Heart left ventricle (tissue), 16 donors: ENCODE data around the gene TBCD. TPM values are rescaled to one million over a fixed set of nuclear protein-coding genes. Genes with fewer than 3 reads are reported as not detected.

Source experiments
- ATAC-seq, 4 donors: fragments of 200-7000 bp; cut with Tn5 transposase; one replicate each; pipeline ENCODE4 v1.9.1; 2020 to 2022; ENCODE audit warnings: moderate library complexity in 4 of 4, mild to moderate bottlenecking in 3 of 4, moderate number of reproducible peaks in 1 of 4
- DNase-seq, 5 donors: peaks; one replicate each; pipeline ENCODE4 v3.0.0-alpha.2; 2020
- H3K27ac ChIP-seq, 12 donors: fragments of 200-600 bp; sonication (generic) in 4 of 12; one replicate each; pipeline versions ENCODE4 v1.5.0 to v1.8.0; 2016 to 2022; ENCODE audit warnings: mild to moderate bottlenecking in 2 of 12
- H3K27me3 ChIP-seq, 9 donors: fragments of 200-600 bp; sonication (generic) in 2 of 9; one replicate each; pipeline versions ENCODE4 v1.5.1 to v1.8.0; 2016 to 2022; ENCODE audit warnings: mild to moderate bottlenecking in 3 of 9
- H3K36me3 ChIP-seq, 9 donors: fragments of 200-600 bp; sonication (generic) in 2 of 9; one replicate each; pipeline versions ENCODE4 v1.5.0 to v1.8.0; 2018 to 2022; ENCODE audit warnings: mild to moderate bottlenecking in 2 of 9
- H3K4me1 ChIP-seq, 12 donors: fragments of 200-600 bp; sonication (generic) in 4 of 12; one replicate each; pipeline versions ENCODE4 v1.5.0 to v1.8.0; 2016 to 2022; ENCODE audit warnings: mild to moderate bottlenecking in 3 of 12
- H3K4me3 ChIP-seq, 12 donors: fragments of 200-600 bp; sonication (generic) in 4 of 12; one replicate each; pipeline versions ENCODE4 v1.5.0 to v1.8.0; 2017 to 2022; ENCODE audit warnings: mild to moderate bottlenecking in 9 of 12, moderate library complexity in 4 of 12
- H3K9me3 ChIP-seq, 12 donors: fragments of 200-600 bp; sonication (generic) in 4 of 12; one replicate each; pipeline versions ENCODE4 v1.5.0 to v1.8.0; 2016 to 2022; ENCODE audit warnings: mild to moderate bottlenecking in 1 of 12
- CTCF ChIP-seq, 12 donors: fragments of 200-600 bp; sonication (generic) in 4 of 12; IDR thresholded peaks; one replicate each; pipeline versions ENCODE4 v1.5.0 to v1.8.0; 2018 to 2022; ENCODE audit warnings: antibody characterized with exemption in 12 of 12, mild to moderate bottlenecking in 5 of 12
- POLR2A ChIP-seq, 2 donors: fragments of 450-650 bp; IDR thresholded peaks; one replicate each; pipeline ENCODE4 v1.6.1; 2017; ENCODE audit warnings: antibody characterized with exemption in 2 of 2, mild to moderate bottlenecking in 2 of 2, moderate library complexity in 2 of 2
- WGBS, 4 donors: extraction: QIAGEN DNeasy Blood & Tissue Kit in 2 of 4; methylation state at CpG; one replicate each; pipeline versions ENCODE4 v1.1.5 to v1.1.7; 2013 to 2018; 5-methylcytosine and 5-hydroxymethylcytosine counted together
- intact Hi-C, 10 donors: fragments of 100-400 bp; cut with DNase I; formaldehyde crosslinking; loops; one replicate each; pipeline versions ENCODE4 v1.11.1 to v1.14.2; 2022
- polyA plus RNA-seq, 2 donors: library from polyadenylated mRNA; stranded (reverse); fragments of 200-250 nt; gene quantifications; one replicate each; pipeline ENCODE4 v1.2.3, GENCODE V29; 2013
- total RNA-seq, 9 donors: library from RNA; depleted of rRNA in 2 of 9; stranded (reverse); fragments of >200 nt in 2 of 9; fragmentation: NEBNext Ultra II Directional in 3 of 9; extraction: Animal tissue kit (Norgen Biotek cat#: 25700) in 3 of 9; gene quantifications; one replicate each; pipeline versions ENCODE4 v1.1.0 to v1.2.4, GENCODE V29; 2016 to 2023
- donor health status: ischemic (EF 13 %, LVEDD 7.1; RV severe dilation, severe dysfunction).
- donor health status: healthy with polysubstance abuse.
- donor health status: DM: no; HTN: yes; CAD: no.
- donor health status: DM: no; HTN: no; CAD: no.
- donor health status: ischemic (EF 25% LVEDD 6.9; RV normal size, moderate dysfunction).
- donor health status: ischemic (EF 25% LVEDD 5.7; RV mildly dilated, moderate dysfunction).
- donor health status: healthy.
- donor health status: DM: yes; HTN: yes; CAD: no.
- donor health status: ischemic (EF 35%, LVEDD 5.7; RV mildly dilated, moderate dysfunction).
- donor health status: nonischemic (EF 11% LVEDD 7.7; RV severe dilation, severe dysfunction).
- donor health status: DM: yes; HTN: yes; CAD: no.
- donor health status: PGD.
- donor health status: ischemic (EF 29% LVEDD 5.4; RV normal size, mild dysfunction).
- donor health status: nonischemic (EF 23%, LVEDD 6.1; RV moderate dilation, normal function).

Gene TBCD
- total and polyA plus RNA-seq, 11 donors = 36.9 to 98.4 (median 58.5) TPM

GRCh38 chr17:82870091-82870491 is 118.2 kb downstream of the TBCD start:
- intact Hi-C loops = loop anchor here in 2 of 10 donors (2.0 to 10.0 kb wide), 2 partner anchors 65 to 89 kb away; no protein-coding TSS in a partner anchor
- H3K27ac ChIP-seq = peak overlapping the region in 5 of 12 donors; percentile 9 to 77 (median 64)
- peak in 2 of 5 donors; percentile 16 to 44 for DNase-seq
- H3K9me3 ChIP-seq = no peaks in the 10 kb centered on the region
- H3K27me3 ChIP-seq = no peaks in the 10 kb centered on the region
- H3K36me3 ChIP-seq = peaks cover 0 to 33% (median 18%) of the 10 kb centered on the region in 9 donors
- ATAC-seq = no peak
- no peak for TF ChIP-seq POLR2A (IDR thresholded peaks at IDR 0.05)
- no peak for TF ChIP-seq CTCF (IDR thresholded peaks at IDR 0.05)
- 91 to 93% (median 92%) methylated on average over 35 of the region's 35 CpGs for whole genome bisulfite sequencing, 4 donors
- no peak overlapping the region for H3K4me3 ChIP-seq
- H3K4me1 ChIP-seq = peaks cover 0 to 51% (median 33%) of the 10 kb centered on the region in 12 donors

- intact Hi-C loops = loop anchor here in 2 of 10 donors (2.0 to 10.0 kb wide), 2 partner anchors 66 to 90 kb away; no protein-coding TSS in a partner anchor
- TF ChIP-seq POLR2A (IDR thresholded peaks at IDR 0.05) (no peak), CTCF (IDR thresholded peaks at IDR 0.05) (no peak)
- no peak for ATAC-seq
These were observed 118.7 kb downstream of the TBCD start for GRCh38 chr17:82870541-82870940.

DNA sequence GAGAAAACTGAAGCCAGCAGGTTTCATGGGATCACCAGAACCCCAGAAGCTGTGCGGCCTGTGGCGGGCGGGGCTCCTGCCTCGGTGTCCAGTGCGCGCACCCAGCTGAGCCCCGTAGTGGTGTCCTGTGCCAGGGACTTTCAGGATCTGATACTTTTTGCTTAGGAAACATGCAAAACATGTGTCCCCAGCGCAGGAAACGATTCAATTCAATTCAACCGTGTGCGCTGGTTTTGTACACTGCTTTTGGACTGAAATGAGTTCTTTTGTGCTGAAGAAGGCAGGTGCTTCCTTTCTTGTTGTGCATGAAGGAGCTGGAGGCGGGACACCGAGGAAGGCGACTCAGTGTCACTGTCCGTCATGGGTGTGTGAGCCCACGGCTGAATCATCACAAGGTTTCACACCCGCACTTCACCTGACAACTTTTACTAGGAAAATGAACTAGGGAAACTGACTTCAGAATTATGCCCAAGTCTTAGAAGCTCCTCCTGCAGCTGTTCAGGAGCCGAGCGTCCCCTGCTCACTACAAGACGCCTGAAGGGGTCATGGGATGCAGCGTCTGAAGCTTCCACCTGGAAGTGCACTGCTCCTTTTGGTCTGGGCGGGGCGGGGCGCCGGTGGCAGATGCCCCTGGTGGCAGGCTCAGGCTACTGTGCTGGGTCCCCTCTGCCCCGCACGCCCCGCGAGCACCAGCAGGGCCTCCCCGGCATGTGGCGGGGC is 119.4 kb downstream of the TBCD start:
- peaks cover 0 to 33% (median 18%) of the 10 kb centered on the region in 9 donors for H3K36me3 ChIP-seq
- peak overlapping the region in 1 of 12 donors; percentile 4 for H3K4me3 ChIP-seq
- H3K9me3 ChIP-seq = no peaks in the 10 kb centered on the region
- TF ChIP-seq POLR2A (IDR thresholded peaks at IDR 0.05) (no peak), CTCF (IDR thresholded peaks at IDR 0.05) (no peak)
- H3K4me1 ChIP-seq = peaks cover 0 to 54% (median 32%) of the 10 kb centered on the region in 12 donors
- peak; percentile 22 to 79 (median 33) for ATAC-seq
- WGBS, 4 donors = 68 to 82% (median 75%) methylated on average over 19 to 31 of the region's 31 CpGs
- peak in 4 of 5 donors; percentile 45 to 63 (median 49) for DNase-seq
- H3K27me3 ChIP-seq = no peaks in the 10 kb centered on the region
- peak overlapping the region; percentile 43 to 86 (median 70) for H3K27ac ChIP-seq
- intact Hi-C loops = loop anchor here in 2 of 10 donors (1.0 to 10.0 kb wide), 3 partner anchors 26 to 90 kb away; no protein-coding TSS in a partner anchor

More at GRCh38 chr17:82870541-82870940, 118.7 kb downstream of the TBCD start:
- no peaks in the 10 kb centered on the region for H3K9me3 ChIP-seq
- DNase-seq = peak in 2 of 5 donors; percentile 18 to 33
- H3K27me3 ChIP-seq = no peaks in the 10 kb centered on the region
- peaks cover 0 to 33% (median 18%) of the 10 kb centered on the region in 9 donors for H3K36me3 ChIP-seq
- 85 to 95% (median 89%) methylated on average over 12 to 14 of the region's 14 CpGs for WGBS, 4 donors
- H3K27ac ChIP-seq = peak overlapping the region in 11 of 12 donors; percentile 9 to 77 (median 57)
- peaks cover 0 to 52% (median 31%) of the 10 kb centered on the region in 12 donors for H3K4me1 ChIP-seq
- H3K4me3 ChIP-seq = no peak overlapping the region
